H9 (cell line): Measurements from ENCODE around the gene ZNF566. TPM values are rescaled to one million over a fixed set of nuclear protein-coding genes. Genes with fewer than 3 reads are reported as not detected.

Experiments used
- DNase-seq: peaks from one replicate; pipeline ENCODE4 v3.0.0-alpha.2; 2017
- H2AFZ ChIP-seq: one replicate; pipeline ENCODE4 v1.6.1; 2013; ENCODE audit warnings: mild to moderate bottlenecking, low read length, control low read depth, moderate library complexity
- H2AK5ac ChIP-seq: 2 replicates; pipeline ENCODE4 v1.6.1; 2013; ENCODE audit warnings: low read length, control low read depth, mixed read lengths; ENCODE audit not compliant: insufficient read length
- H2BK120ac ChIP-seq: one replicate; pipeline ENCODE4 v1.6.1; 2013; ENCODE audit warnings: low read depth, mild to moderate bottlenecking, low read length, control low read depth, inconsistent platforms; ENCODE audit not compliant: poor library complexity, severe bottlenecking
- H2BK12ac ChIP-seq: 2 replicates; pipeline ENCODE4 v1.6.1; 2013; ENCODE audit warnings: low read length, control low read depth, mixed read lengths, low read depth; ENCODE audit not compliant: insufficient read length
- H2BK15ac ChIP-seq: 2 replicates; pipeline ENCODE4 v1.6.1; 2013; ENCODE audit warnings: low read depth, low read length, control low read depth
- H2BK20ac ChIP-seq: one replicate; pipeline ENCODE4 v1.6.1; 2013; ENCODE audit warnings: low read depth, mild to moderate bottlenecking, low read length, control low read depth, inconsistent platforms; ENCODE audit not compliant: poor library complexity, severe bottlenecking
- H2BK5ac ChIP-seq: 2 replicates; pipeline ENCODE4 v1.6.1; 2013; ENCODE audit warnings: low read length, control low read depth, mixed read lengths; ENCODE audit not compliant: insufficient read length
- H3K14ac ChIP-seq: 2 replicates; pipeline ENCODE4 v1.6.1; 2013; ENCODE audit warnings: low read length, control low read depth; ENCODE audit not compliant: insufficient read depth
- H3K18ac ChIP-seq: 2 replicates; pipeline ENCODE4 v1.6.1; 2013; ENCODE audit warnings: low read depth, mild to moderate bottlenecking, mixed read lengths, low read length, control low read depth; ENCODE audit not compliant: insufficient read length
- H3K23ac ChIP-seq: 2 replicates; pipeline ENCODE4 v1.6.1; 2013; ENCODE audit warnings: low read length, control low read depth, mixed read lengths, low read depth; ENCODE audit not compliant: insufficient read length
- H3K23me2 ChIP-seq: 2 replicates; pipeline ENCODE4 v1.6.1; 2013; ENCODE audit warnings: low read depth, mild to moderate bottlenecking, mixed read lengths, low read length, control low read depth; ENCODE audit not compliant: insufficient read length, poor library complexity, severe bottlenecking
- H3K27ac ChIP-seq: 2 replicates; pipeline ENCODE4 v1.5.1; 2013; ENCODE audit warnings: low read length, control low read depth, mixed read lengths, low read depth; ENCODE audit not compliant: insufficient read length
- H3K27me3 ChIP-seq: 2 replicates; pipeline ENCODE4 v1.6.1; 2013; ENCODE audit warnings: low read length, control low read depth, inconsistent platforms; ENCODE audit not compliant: insufficient read depth
- H3K4ac ChIP-seq: 2 replicates; pipeline ENCODE4 v1.6.1; 2013; ENCODE audit warnings: low read depth, mild to moderate bottlenecking, control low read depth, inconsistent platforms, low read length, moderate library complexity
- H3K4me1 ChIP-seq: 2 replicates; pipeline ENCODE4 v1.6.1; 2013; ENCODE audit warnings: low read length, control low read depth, inconsistent platforms; ENCODE audit not compliant: insufficient read depth
- H3K4me2 ChIP-seq: 2 replicates; pipeline ENCODE4 v1.6.1; 2013; ENCODE audit warnings: low read length, control low read depth, mixed read lengths; ENCODE audit not compliant: insufficient read length, insufficient read depth
- H3K56ac ChIP-seq: 2 replicates; pipeline ENCODE4 v1.6.1; 2013; ENCODE audit warnings: low read depth, mild to moderate bottlenecking, mixed read lengths, low read length, control low read depth; ENCODE audit not compliant: insufficient read length
- H3K79me1 ChIP-seq: 2 replicates; pipeline ENCODE4 v1.6.1; 2013; ENCODE audit warnings: low read depth, mild to moderate bottlenecking, moderate library complexity, low read length, control low read depth, inconsistent platforms; ENCODE audit not compliant: insufficient read depth, poor library complexity, severe bottlenecking
- H3K79me2 ChIP-seq: 2 replicates; pipeline ENCODE4 v1.6.1; 2013; ENCODE audit warnings: low read length, control low read depth, inconsistent platforms; ENCODE audit not compliant: insufficient read depth
- H3K9ac ChIP-seq: 2 replicates; pipeline ENCODE4 v1.6.1; 2013; ENCODE audit warnings: low read length, control low read depth, mixed read lengths; ENCODE audit not compliant: insufficient read length; ENCODE audit errors: extremely low read depth
- H3K9me3 ChIP-seq: one replicate; pipeline ENCODE4 v1.6.1; 2013; ENCODE audit warnings: low read depth, low read length, inconsistent platforms; ENCODE audit not compliant: control insufficient read depth
- H3T11ph ChIP-seq: one replicate; pipeline ENCODE4 v1.6.1; 2013; ENCODE audit warnings: mild to moderate bottlenecking, low read length, control low read depth, inconsistent platforms
- H4K20me1 ChIP-seq: one replicate; pipeline ENCODE4 v1.6.1; 2013; ENCODE audit not compliant: control insufficient read depth, insufficient read length, insufficient read depth
- H4K5ac ChIP-seq: 2 replicates; pipeline ENCODE4 v1.6.1; 2013; ENCODE audit warnings: low read depth, mild to moderate bottlenecking, mixed read lengths, low read length, control low read depth; ENCODE audit not compliant: insufficient read length
- H4K8ac ChIP-seq: replicated peaks from 2 replicates; pipeline ENCODE4 v1.6.1; 2013; ENCODE audit warnings: low read length, control low read depth, mixed read lengths, low read depth; ENCODE audit not compliant: insufficient read length
- H4K91ac ChIP-seq: 2 replicates; pipeline ENCODE4 v1.6.1; 2013; ENCODE audit warnings: low read depth, mild to moderate bottlenecking, moderate library complexity, mixed read lengths, low read length, control low read depth; ENCODE audit not compliant: insufficient read length
- H3K27ac Mint-ChIP-seq, 3 experiments: 2 replicates in 2 of 3; 3 replicates in 1 of 3; pipeline ENCODE4 v1.8.0; 2020 to 2021; ENCODE audit warnings: mixed read lengths in 3 of 3, mild to moderate bottlenecking in 1 of 3, moderate library complexity in 1 of 3
- H3K27me3 Mint-ChIP-seq: 2 replicates; pipeline ENCODE4 v1.8.0; 2021; ENCODE audit warnings: low read depth, mild to moderate bottlenecking, moderate library complexity, mixed read lengths
- H3K36me3 Mint-ChIP-seq, 3 experiments: 2 replicates in 2 of 3; 3 replicates in 1 of 3; pipeline ENCODE4 v1.8.0; 2020 to 2021; ENCODE audit warnings: low read depth in 3 of 3, mixed read lengths in 3 of 3; ENCODE audit not compliant: insufficient read depth in 1 of 3
- H3K4me1 Mint-ChIP-seq, 2 experiments: 2 replicates each; pipeline ENCODE4 v1.8.0; 2020; ENCODE audit warnings: mixed read lengths in 2 of 2
- H3K4me3 Mint-ChIP-seq, 2 experiments: 2 replicates in 1 of 2; 3 replicates in 1 of 2; pipeline ENCODE4 v1.8.0; 2020 to 2021; ENCODE audit warnings: mild to moderate bottlenecking in 2 of 2, mixed read lengths in 2 of 2, moderate library complexity in 1 of 2
- H3K9me3 Mint-ChIP-seq, 2 experiments: 2 replicates in 1 of 2; 3 replicates in 1 of 2; pipeline ENCODE4 v1.8.0; 2020; ENCODE audit warnings: mild to moderate bottlenecking in 2 of 2, mixed read lengths in 2 of 2, moderate library complexity in 1 of 2
- CTCF ChIP-seq: fragments of 200-600 bp; sonication (generic); conservative IDR thresholded peaks from 3 replicates; pipeline ENCODE4 v1.8.0; 2021; ENCODE audit warnings: antibody characterized with exemption, mild to moderate bottlenecking
- whole genome bisulfite sequencing: extraction: QIAGEN DNeasy Blood & Tissue Kit; methylation state at CpG from one replicate; pipeline ENCODE4 v1.1.7; 2013; ENCODE audit warnings: missing lambda C conversion rate, low lambda C conversion rate, mixed read lengths; ENCODE audit not compliant: insufficient read length; ENCODE audit errors: extremely low coverage; 5-methylcytosine and 5-hydroxymethylcytosine counted together
- total RNA-seq: library from RNA; stranded (reverse); gene quantifications from 2 replicates; pipeline ENCODE4 v1.2.1, GENCODE V29; 2021

ZNF566 gene
- total RNA-seq, 1 experiment from 2014 or later: 18.0 TPM

GRCh38 chr19:36441339-36441738 is 48.0 kb downstream of the ZNF566 start:
- no peak for TF ChIP-seq CTCF
- peaks cover 6 to 13% (median 12%) of the 10 kb centered on the region in 3 experiments for H3K36me3 Mint-ChIP-seq
- Histone ChIP-seq H3K4me1 (no peaks in the 10 kb centered on the region), H4K8ac (no peak overlapping the region), H3K18ac (no peak overlapping the region), H2AK5ac (no peak overlapping the region), H4K5ac (no peak overlapping the region), H3K23me2 (no peaks in the 10 kb centered on the region), H4K91ac (no peak overlapping the region), H2BK20ac (no peak overlapping the region), H3K9me3 (peaks cover 6% of the 10 kb centered on the region), H3K27ac (no peak overlapping the region), H3K4me2 (no peak overlapping the region), H3K23ac (no peak overlapping the region), H3K27me3 (no peaks in the 10 kb centered on the region), H3T11ph (no peak overlapping the region), H3K79me1 (no peaks in the 10 kb centered on the region), H2BK120ac (no peak overlapping the region), H3K4ac (no peak overlapping the region), H4K20me1 (no peaks in the 10 kb centered on the region), H3K56ac (no peak overlapping the region), H2BK5ac (no peak overlapping the region), H2BK15ac (no peak overlapping the region), H3K9ac (no peak overlapping the region), H3K79me2 (no peaks in the 10 kb centered on the region), H3K14ac (no peak overlapping the region), H2AFZ (no peak overlapping the region), H2BK12ac (no peak overlapping the region)
- H3K27ac Mint-ChIP-seq: no peak overlapping the region
- peaks cover 8% of the 10 kb centered on the region for H3K27me3 Mint-ChIP-seq
- WGBS: no CpG with 5 or more reads among the region's 1 CpG
- no peaks in the 10 kb centered on the region for H3K4me1 Mint-ChIP-seq
- no peak for DNase-seq
- H3K4me3 Mint-ChIP-seq: no peak overlapping the region
- peaks cover 48 to 51% of the 10 kb centered on the region in 2 experiments for H3K9me3 Mint-ChIP-seq
